SK-N-SH (cell line): ENCODE measurements around the gene GAS7. TPM values are rescaled to one million over a fixed set of nuclear protein-coding genes. Genes with fewer than 3 reads are reported as not detected.

Experiments used
- CTCF ChIA-PET: fragments of 300-600, 350-600 bp; formaldehyde crosslinking; extraction: SDS; loops from one replicate; lab custom pipeline; 2021; lab: Yijun Ruan, JAX
- POLR2A ChIA-PET: fragments of 350-600 bp; sonication (Branson Sonifier 250); formaldehyde crosslinking; extraction: SDS; loops from one replicate; lab custom pipeline; 2020; ENCODE audit warnings: antibody characterized with exemption, inconsistent platforms; lab: Yijun Ruan, JAX
- DNase-seq: peaks from one replicate; pipeline ENCODE4 v3.0.0; 2012
- H2AFZ ChIP-seq: fragments of 200-600 bp; sonication (generic); 2 replicates; pipeline ENCODE4 v1.8.1; 2016; ENCODE audit warnings: antibody characterized with exemption, mild to moderate bottlenecking, low read depth
- H3F3A ChIP-seq: fragments of 200-600 bp; sonication (generic); replicated peaks from 2 replicates; pipeline ENCODE3; 2016; ENCODE audit warnings: antibody characterized with exemption, mild to moderate bottlenecking; ENCODE audit not compliant: insufficient read depth
- H3K27ac ChIP-seq, 2 experiments: fragments of 200-500 bp in 1 of 2; fragments of 200-600 bp in 1 of 2; sonication (Bioruptor generic) in 1 of 2; sonication (generic), shearing (Covaris generic) in 1 of 2; 2 replicates each; pipeline versions ENCODE4 v1.5.1 to v1.6.1; 2014 to 2016; ENCODE audit warnings: low read depth in 2 of 2, inconsistent platforms in 1 of 2, low read length in 1 of 2, mild to moderate bottlenecking in 1 of 2, mixed read lengths in 1 of 2
- H3K27me3 ChIP-seq: fragments of 200-600 bp; sonication (generic), shearing (Covaris generic); 2 replicates; pipeline ENCODE4 v1.6.1; 2016; ENCODE audit warnings: mixed run types; ENCODE audit not compliant: insufficient read depth
- H3K36me3 ChIP-seq, 2 experiments: fragments of 200-500 bp in 1 of 2; fragments of 200-600 bp in 1 of 2; sonication (Bioruptor generic) in 1 of 2; sonication (generic) in 1 of 2; replicated peaks in 1 of 2; 2 replicates each; pipeline versions ENCODE3 to v1.5.1; 2014 to 2016; ENCODE audit warnings: low read length in 1 of 2, mild to moderate bottlenecking in 1 of 2; ENCODE audit not compliant: insufficient read depth in 2 of 2, control insufficient read depth in 1 of 2
- H3K4me1 ChIP-seq, 2 experiments: fragments of 200-500 bp in 1 of 2; fragments of 200-600 bp in 1 of 2; sonication (Bioruptor generic) in 1 of 2; sonication (generic), shearing (Covaris generic) in 1 of 2; 2 replicates each; pipeline versions ENCODE4 v1.5.1 to v1.6.1; 2014 to 2016; ENCODE audit warnings: low read depth in 1 of 2, low read length in 1 of 2, mixed run types in 1 of 2; ENCODE audit not compliant: insufficient read depth in 2 of 2, control insufficient read depth in 1 of 2
- H3K4me2 ChIP-seq: fragments of 200-600 bp; sonication (generic), shearing (Covaris generic); 2 replicates; pipeline ENCODE4 v1.6.1; 2017; ENCODE audit warnings: mixed run types
- H3K4me3 ChIP-seq, 2 experiments: fragments of 200-500 bp in 1 of 2; fragments of 200-600 bp in 1 of 2; sonication (Bioruptor generic) in 1 of 2; sonication (generic), shearing (Covaris generic) in 1 of 2; 2 replicates each; pipeline versions ENCODE4 v1.5.1 to v1.8.1; 2014 to 2016; ENCODE audit warnings: low read depth in 2 of 2, inconsistent platforms in 1 of 2, low read length in 1 of 2, mild to moderate bottlenecking in 1 of 2, mixed read lengths in 1 of 2, moderate library complexity in 1 of 2
- H3K79me2 ChIP-seq: fragments of 200-600 bp; sonication (generic); 2 replicates; pipeline ENCODE4 v1.8.1; 2017; ENCODE audit warnings: mild to moderate bottlenecking; ENCODE audit not compliant: insufficient read depth
- H3K9ac ChIP-seq: fragments of 200-600 bp; sonication (generic); 2 replicates; pipeline ENCODE4 v1.6.1; 2017; ENCODE audit warnings: mixed run types
- H3K9me2 ChIP-seq: fragments of 200-600 bp; sonication (generic); 2 replicates; pipeline ENCODE4 v1.6.1; 2017; ENCODE audit warnings: mixed run types
- H3K9me3 ChIP-seq: fragments of 200-600 bp; sonication (generic); 2 replicates; pipeline ENCODE4 v1.6.1; 2017; ENCODE audit warnings: mixed run types, mild to moderate bottlenecking, moderate library complexity
- H4K20me1 ChIP-seq: fragments of 200-600 bp; sonication (generic); 2 replicates; pipeline ENCODE4 v1.6.1; 2017; ENCODE audit warnings: mild to moderate bottlenecking, mixed run types; ENCODE audit not compliant: insufficient read depth
- EP300 ChIP-seq, 2 experiments: IDR thresholded peaks; 2 replicates each; pipeline versions ENCODE4 v1.4.0 to v1.6.1; 2012; ENCODE audit warnings: borderline replicate concordance in 1 of 2, low read depth in 1 of 2, low read length in 1 of 2
- GABPA ChIP-seq: IDR thresholded peaks from 2 replicates; pipeline ENCODE4 v1.4.0; 2012; ENCODE audit warnings: low read depth, mild to moderate bottlenecking
- IRF3 ChIP-seq: fragments of 150-350 bp; IDR thresholded peaks from 2 replicates; pipeline ENCODE4 v1.6.1; 2016; ENCODE audit warnings: mild to moderate bottlenecking, low read depth, low read length
- JUND ChIP-seq: IDR thresholded peaks from 2 replicates; pipeline ENCODE4 v1.4.0; 2012
- MEF2A ChIP-seq: IDR thresholded peaks from 2 replicates; pipeline ENCODE4 v1.4.0; 2012; ENCODE audit warnings: low read depth, borderline replicate concordance
- NRF1 ChIP-seq: IDR thresholded peaks from 2 replicates; pipeline ENCODE4 v1.6.1; 2012; ENCODE audit warnings: low read depth, mild to moderate bottlenecking, low read length
- PBX3 ChIP-seq: IDR thresholded peaks from 2 replicates; pipeline ENCODE4; 2012
- RCOR1 ChIP-seq: fragments of 150-350 bp; IDR thresholded peaks from 2 replicates; pipeline ENCODE4 v1.6.1; 2017; ENCODE audit warnings: antibody characterized with exemption, low read length
- RXRA ChIP-seq: IDR thresholded peaks from 2 replicates; pipeline ENCODE4 v1.4.0; 2012; ENCODE audit warnings: low read depth, mild to moderate bottlenecking, borderline replicate concordance
- TAF1 ChIP-seq: IDR thresholded peaks from 2 replicates; pipeline ENCODE4 v1.6.1; 2012; ENCODE audit warnings: low read depth, mild to moderate bottlenecking, low read length, moderate library complexity, borderline replicate concordance
- TEAD4 ChIP-seq: IDR thresholded peaks from 2 replicates; pipeline ENCODE4 v1.4.0; 2012; ENCODE audit warnings: mild to moderate bottlenecking, borderline replicate concordance; ENCODE audit not compliant: insufficient read depth
- YY1 ChIP-seq: IDR thresholded peaks from 2 replicates; pipeline ENCODE4 v1.4.0; 2012; ENCODE audit warnings: low read depth, mild to moderate bottlenecking
- WGBS: methylation state at CpG from one replicate; pipeline ENCODE4 v1.1.6; 2017; ENCODE audit warnings: low lambda C conversion rate; 5-methylcytosine and 5-hydroxymethylcytosine counted together
- polyA plus RNA-seq, 3 experiments: library from polyadenylated mRNA; depleted of rRNA; stranded (reverse); fragments of >200 nt; gene quantifications; 2 replicates each; pipeline ENCODE4 v1.2.3, GENCODE V29; 2012

The GAS7 gene
- polyA plus RNA-seq, 1 of the 3 experiments (the other 2 are of a cell fraction), result 0.12 TPM

- CTCF ChIA-PET, result no interaction called here
Observed at GRCh38 chr17:10001306-10001873, 197.0 kb downstream of the GAS7 start.

GRCh38 chr17:9999919-10000695 is 198.3 kb downstream of the GAS7 start:
- no peak overlapping the region for H3K9ac ChIP-seq
- H3K9me2 ChIP-seq, result no peaks in the 10 kb centered on the region
- no peaks in the 10 kb centered on the region for H3K79me2 ChIP-seq
- H3K4me1 ChIP-seq, result no peaks in the 10 kb centered on the region
- ChIA-PET POLR2A (interaction anchor here (0.7 kb wide), 1 partner anchor 30 kb away, joined by 5 read pairs; no protein-coding TSS in a partner anchor), CTCF (no interaction called here)
- no peak for DNase-seq
- no peak overlapping the region for H3K27ac ChIP-seq
- no peaks in the 10 kb centered on the region for H3F3A ChIP-seq
- no peak overlapping the region for H3K4me2 ChIP-seq
- H3K4me3 ChIP-seq, result no peak overlapping the region
- TF ChIP-seq YY1, result no peak
- no peak for TF ChIP-seq GABPA
- TF ChIP-seq TEAD4, result no peak
- TF ChIP-seq MEF2A, result no peak
- no peak for TF ChIP-seq IRF3
- TF ChIP-seq RCOR1, result no peak
- TF ChIP-seq EP300 (IDR thresholded peaks at IDR 0.05; ENCODE audit: borderline replicate concordance in 1 of 2, low read depth in 1 of 2, low read length in 1 of 2), result no peak
- no peak overlapping the region for H2AFZ ChIP-seq
- no peaks in the 10 kb centered on the region for H3K9me3 ChIP-seq
- no peaks in the 10 kb centered on the region for H3K36me3 ChIP-seq
- 15% methylated on average over 9 of the region's 9 CpGs for WGBS
- no peaks in the 10 kb centered on the region for H3K27me3 ChIP-seq
- no peaks in the 10 kb centered on the region for H4K20me1 ChIP-seq

More at GRCh38 chr17:10001306-10001873, 197.0 kb downstream of the GAS7 start:
- H3K27ac ChIP-seq, result no peak overlapping the region
- no peak overlapping the region for H3K4me2 ChIP-seq
- H4K20me1 ChIP-seq, result no peaks in the 10 kb centered on the region
- H3K27me3 ChIP-seq, result no peaks in the 10 kb centered on the region
- H3K4me1 ChIP-seq, result no peaks in the 10 kb centered on the region
- TF ChIP-seq IRF3 (no peak), TAF1 (no peak), EP300 (IDR thresholded peaks at IDR 0.05; ENCODE audit: borderline replicate concordance in 1 of 2, low read depth in 1 of 2, low read length in 1 of 2) (no peak), NRF1 (no peak), PBX3 (no peak), JUND (no peak), YY1 (no peak), RXRA (no peak), MEF2A (no peak)
- no peak overlapping the region for H3K4me3 ChIP-seq
- H3K79me2 ChIP-seq, result no peaks in the 10 kb centered on the region
- no peaks in the 10 kb centered on the region for H3F3A ChIP-seq
- H3K36me3 ChIP-seq, result no peaks in the 10 kb centered on the region
- H3K9me2 ChIP-seq, result no peaks in the 10 kb centered on the region
- H3K9ac ChIP-seq, result no peak overlapping the region
- H2AFZ ChIP-seq, result no peak overlapping the region
- WGBS, result 30% methylated on average over 6 of the region's 6 CpGs
- POLR2A ChIA-PET, result no interaction called here
- no peak for DNase-seq
- H3K9me3 ChIP-seq, result no peaks in the 10 kb centered on the region
